GM13977 (cell line): ENCODE measurements around the gene RBBP4.
"Not testable (repeated sequence)": the region's sequence is repeated elsewhere in the genome, so short reads cannot be mapped to it uniquely, and the experiment has no call there.

Experiments used
- DNase-seq: peaks from one replicate; pipeline ENCODE4 v3.0.0; 2012; ENCODE audit warnings: low spot score
- in situ Hi-C: fragments of 300-500 bp; cut with MboI; formaldehyde crosslinking; loops from one replicate; pipeline ENCODE4 v1.12.0; 2022; ENCODE audit warnings: low sequenced_read_pairs, low pct_unique_long_range_greater_than_20kb, mixed read lengths, inconsistent platforms; ENCODE audit not compliant: unreplicated experiment
- TF ChIP-seq, protein P1 (sequence below): IDR thresholded peaks from 2 replicates; pipeline ENCODE4 v1.5.1; 2012; ENCODE audit warnings: mild to moderate bottlenecking, control low read depth; ENCODE audit not compliant: insufficient read depth; ENCODE audit errors: extremely low read depth, missing control alignments

The RBBP4 gene

DNA sequence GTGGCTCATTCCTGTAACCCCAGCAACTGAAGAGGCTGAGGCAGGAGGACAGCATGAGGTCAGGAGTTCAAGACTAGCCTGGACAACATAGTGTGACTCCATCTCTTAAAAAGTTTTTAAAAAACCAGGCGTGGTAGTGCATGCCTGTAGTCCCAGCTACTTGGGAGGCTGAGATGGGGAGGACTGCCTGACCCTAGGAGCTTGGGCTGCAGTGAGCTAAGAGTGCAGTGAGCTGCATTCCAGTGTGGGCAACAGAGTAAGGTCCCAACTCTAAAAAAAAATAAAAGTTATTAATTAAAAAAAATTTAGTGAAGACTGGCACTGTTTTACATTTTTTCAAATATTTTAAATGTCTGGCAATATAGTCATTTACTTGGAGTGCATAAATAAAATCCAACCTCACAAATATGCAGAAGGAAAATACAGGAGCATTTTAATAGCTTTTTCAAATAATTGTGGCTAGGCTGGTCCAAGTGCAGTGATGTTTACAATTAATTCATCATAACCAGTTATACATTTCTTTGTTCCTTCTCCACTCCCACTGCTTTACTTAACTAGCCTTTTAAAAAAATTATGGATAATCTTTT lies 11.4 kb upstream of the RBBP4 start:
- TF ChIP-seq, protein P1, sequence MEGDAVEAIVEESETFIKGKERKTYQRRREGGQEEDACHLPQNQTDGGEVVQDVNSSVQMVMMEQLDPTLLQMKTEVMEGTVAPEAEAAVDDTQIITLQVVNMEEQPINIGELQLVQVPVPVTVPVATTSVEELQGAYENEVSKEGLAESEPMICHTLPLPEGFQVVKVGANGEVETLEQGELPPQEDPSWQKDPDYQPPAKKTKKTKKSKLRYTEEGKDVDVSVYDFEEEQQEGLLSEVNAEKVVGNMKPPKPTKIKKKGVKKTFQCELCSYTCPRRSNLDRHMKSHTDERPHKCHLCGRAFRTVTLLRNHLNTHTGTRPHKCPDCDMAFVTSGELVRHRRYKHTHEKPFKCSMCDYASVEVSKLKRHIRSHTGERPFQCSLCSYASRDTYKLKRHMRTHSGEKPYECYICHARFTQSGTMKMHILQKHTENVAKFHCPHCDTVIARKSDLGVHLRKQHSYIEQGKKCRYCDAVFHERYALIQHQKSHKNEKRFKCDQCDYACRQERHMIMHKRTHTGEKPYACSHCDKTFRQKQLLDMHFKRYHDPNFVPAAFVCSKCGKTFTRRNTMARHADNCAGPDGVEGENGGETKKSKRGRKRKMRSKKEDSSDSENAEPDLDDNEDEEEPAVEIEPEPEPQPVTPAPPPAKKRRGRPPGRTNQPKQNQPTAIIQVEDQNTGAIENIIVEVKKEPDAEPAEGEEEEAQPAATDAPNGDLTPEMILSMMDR, result no peak
- no peak for DNase-seq
- in situ Hi-C loops, result no loop called here

DNA sequence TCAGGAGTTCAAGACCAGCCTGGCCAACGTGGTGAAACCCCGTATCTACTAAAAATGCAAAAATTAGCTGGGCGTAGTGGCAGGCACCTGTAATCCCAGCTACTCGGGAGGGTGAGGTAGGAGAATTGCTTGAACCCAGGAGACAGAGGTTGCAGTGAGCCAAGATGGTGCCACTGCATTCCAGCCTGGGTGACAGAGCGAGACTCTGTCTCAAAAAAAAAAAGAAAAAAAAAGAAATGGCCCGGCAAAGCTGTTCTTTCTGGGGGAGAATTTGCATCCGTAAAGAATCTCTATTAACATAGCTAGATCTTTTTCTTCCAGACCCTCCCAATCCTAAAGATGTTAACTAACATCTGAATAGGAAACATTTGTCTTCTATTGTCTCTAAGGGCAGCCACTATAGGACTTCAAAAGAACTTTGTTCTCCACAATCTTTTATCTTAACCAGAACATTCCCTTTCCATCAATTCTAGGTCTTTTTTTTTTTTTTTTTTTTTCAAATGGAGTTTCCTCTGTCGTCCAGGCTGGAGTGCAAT lies 8.6 kb upstream of the RBBP4 start:
- DNase-seq, in situ Hi-C loops: not testable (repeated sequence)

DNA sequence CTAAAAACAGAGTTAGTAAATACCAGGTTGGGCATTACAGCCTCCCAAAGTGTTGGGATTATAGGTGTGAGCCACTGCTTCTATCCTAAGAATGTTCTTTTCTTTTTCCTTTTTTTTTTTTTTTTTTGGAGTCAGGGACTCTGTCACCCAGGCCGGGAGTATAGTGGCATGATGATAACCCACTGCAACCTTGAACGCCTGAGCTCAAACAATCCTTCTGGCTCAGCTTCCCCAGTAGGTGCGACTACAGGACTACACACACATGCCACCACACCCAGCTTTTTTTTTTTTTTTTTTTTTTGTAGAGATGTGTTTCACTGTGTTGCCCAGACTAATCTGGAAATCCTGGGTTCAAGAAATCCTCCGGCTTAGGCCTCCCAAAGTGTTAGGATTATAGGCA lies 6.6 kb upstream of the RBBP4 start:
- in situ Hi-C loops, result no loop called here
- TF ChIP-seq, protein P1, result no peak
- DNase-seq, result no peak

DNA sequence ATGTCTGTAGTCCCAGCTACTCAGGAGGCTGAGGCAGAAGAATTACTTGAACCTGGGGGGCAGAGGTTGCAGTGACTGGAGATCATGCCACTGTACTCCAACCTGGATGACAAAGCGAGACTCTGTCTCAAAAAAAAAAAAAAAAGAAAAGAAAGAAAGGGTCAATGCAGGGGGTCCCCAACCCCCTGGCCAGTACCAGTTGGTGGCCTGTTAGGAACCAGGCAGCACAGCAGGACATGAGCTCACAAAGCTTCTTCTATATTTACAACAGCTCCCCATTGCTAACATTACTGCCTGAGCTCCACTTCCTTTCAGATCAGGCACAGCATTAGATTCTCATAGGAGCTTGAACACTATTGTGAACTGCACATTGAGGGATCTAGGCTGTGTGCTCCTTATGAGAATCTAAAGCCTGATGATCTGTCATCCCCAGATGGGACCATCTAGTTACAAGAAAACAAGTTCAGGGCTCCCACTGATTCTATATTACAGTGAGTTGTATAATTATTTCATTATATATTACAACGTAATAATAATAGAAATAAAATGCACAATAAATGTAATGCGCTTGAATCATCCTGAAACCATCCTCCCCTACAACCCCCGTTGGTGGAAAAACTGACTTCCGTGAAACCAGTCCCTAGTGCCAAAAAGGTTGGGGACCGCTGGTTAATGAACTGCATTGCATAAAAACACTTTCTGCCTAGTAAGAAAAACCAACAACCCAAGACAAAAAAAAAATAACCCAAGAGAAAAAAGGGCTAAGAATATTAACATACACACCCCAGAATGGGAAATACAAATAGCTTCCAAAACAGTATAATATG lies 3.5 kb upstream of the RBBP4 start:
- in situ Hi-C loops, result no loop called here
- no peak for DNase-seq

DNA sequence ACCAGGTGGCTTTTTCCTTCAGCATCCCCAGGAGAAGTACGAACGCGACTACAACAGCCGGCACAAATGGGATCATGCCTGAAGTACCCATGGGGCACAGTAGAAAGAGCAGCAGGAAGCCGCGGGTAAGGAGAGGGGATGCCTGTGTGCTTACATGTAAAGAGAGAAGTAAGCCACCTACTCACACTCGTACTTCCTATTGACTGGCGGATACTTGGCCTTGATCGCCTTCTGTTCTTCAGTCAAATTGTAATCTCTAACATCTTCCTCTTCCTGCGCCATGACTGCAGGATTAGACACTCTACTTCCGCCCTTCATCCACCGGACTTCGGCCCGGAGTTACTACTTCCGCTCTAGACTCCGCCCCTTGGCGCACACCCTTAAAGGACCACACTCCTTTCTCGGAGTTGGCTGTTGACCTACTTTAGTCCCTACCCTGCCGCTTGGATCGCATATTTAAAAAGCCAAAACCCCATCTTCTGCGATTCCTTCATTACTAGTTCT lies 708 bp upstream of the RBBP4 start, which contains the start of gene ZBTB8OS:
Gene ZBTB8OS (minus strand): TSS at position 303 of the 504 bp plus-strand sequence. CDS start 21 bp downstream, at position 282.
- in situ Hi-C loops, result no loop called here
- TF ChIP-seq, protein P1, result no peak
- DNase-seq, result peak; percentile 89

More for the DNA sequence above, 3.5 kb upstream of the RBBP4 start:
- TF ChIP-seq, protein P1, result no peak

DNA sequence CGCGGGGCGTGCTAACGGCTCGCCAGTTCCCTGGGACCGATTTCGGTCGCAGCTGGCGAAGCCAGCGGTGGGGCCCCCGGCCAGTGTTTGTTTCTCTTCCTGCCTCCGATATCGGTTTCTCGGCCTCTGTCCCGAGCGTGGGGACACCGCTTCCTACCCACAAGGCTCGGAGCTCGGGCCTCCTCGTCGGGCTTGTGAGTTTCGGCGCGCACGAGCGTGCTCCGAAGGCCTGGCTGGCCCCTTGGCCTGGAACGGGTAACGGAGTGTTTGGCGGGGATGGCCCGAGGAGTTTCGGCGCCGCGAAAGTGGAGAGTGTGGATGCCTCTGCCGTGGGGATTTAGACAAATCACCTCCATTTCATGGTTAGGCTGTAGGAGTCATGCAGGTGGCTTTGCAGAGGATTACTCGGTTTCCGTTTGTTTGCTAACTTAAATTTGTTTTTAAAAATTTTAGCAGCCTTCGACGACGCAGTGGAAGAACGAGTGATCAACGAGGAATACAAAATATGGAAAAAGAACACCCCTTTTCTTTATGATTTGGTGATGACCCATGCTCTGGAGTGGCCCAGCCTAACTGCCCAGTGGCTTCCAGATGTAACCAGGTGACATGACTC lies 559 bp downstream of the RBBP4 start:
- in situ Hi-C loops, result no loop called here
- no peak for DNase-seq
- TF ChIP-seq, protein P1, result no peak
